ENCODE results near the gene HPX.

- no peak for TF ChIP-seq SMC3 (IDR thresholded peaks at IDR 0.05; ENCODE audit: low read depth, low read length)
- TF ChIP-seq RAD21 (IDR thresholded peaks at IDR 0.05; ENCODE audit: low read length) = no peak
- no peak for TF ChIP-seq CTCF (conservative IDR thresholded peaks at IDR 0.05; ENCODE audit: low read depth, low read length)
- TF ChIP-seq MAFK (IDR thresholded peaks at IDR 0.05; ENCODE audit: low read depth, low read length) = no peak
- TF ChIP-seq MXI1 (IDR thresholded peaks at IDR 0.05; ENCODE audit: borderline replicate concordance, low read depth, low read length) = no peak
- no peak for TF ChIP-seq MAZ (IDR thresholded peaks at IDR 0.05; ENCODE audit: borderline replicate concordance, low read depth, low read length)
- TF ChIP-seq POLR2A (IDR thresholded peaks at IDR 0.05; ENCODE audit: low read depth, low read length) = no peak
- no peak for TF ChIP-seq CHD1 (IDR thresholded peaks at IDR 0.05; ENCODE audit: low read depth, low read length)
- no peak for TF ChIP-seq RFX5 (IDR thresholded peaks at IDR 0.05; ENCODE audit: low read depth, low read length)
- no peak for TF ChIP-seq USF2 (IDR thresholded peaks at IDR 0.05; ENCODE audit: low read depth, low read length)
- no peak for TF ChIP-seq CEBPB (IDR thresholded peaks at IDR 0.05; ENCODE audit: low read depth, low read length)
- no peak for TF ChIP-seq NFE2L2 (IDR thresholded peaks at IDR 0.05; ENCODE audit: low read depth, low read length)
Measured at GRCh38 chr11:6414874-6415328, 25.9 kb downstream of the HPX start.
